ENCODE measurements around the gene SULT2B1.
"Not testable (repeated sequence)": the region's sequence is repeated elsewhere in the genome, so short reads cannot be mapped to it uniquely, and the experiment has no call there.

Gene SULT2B1

DNA sequence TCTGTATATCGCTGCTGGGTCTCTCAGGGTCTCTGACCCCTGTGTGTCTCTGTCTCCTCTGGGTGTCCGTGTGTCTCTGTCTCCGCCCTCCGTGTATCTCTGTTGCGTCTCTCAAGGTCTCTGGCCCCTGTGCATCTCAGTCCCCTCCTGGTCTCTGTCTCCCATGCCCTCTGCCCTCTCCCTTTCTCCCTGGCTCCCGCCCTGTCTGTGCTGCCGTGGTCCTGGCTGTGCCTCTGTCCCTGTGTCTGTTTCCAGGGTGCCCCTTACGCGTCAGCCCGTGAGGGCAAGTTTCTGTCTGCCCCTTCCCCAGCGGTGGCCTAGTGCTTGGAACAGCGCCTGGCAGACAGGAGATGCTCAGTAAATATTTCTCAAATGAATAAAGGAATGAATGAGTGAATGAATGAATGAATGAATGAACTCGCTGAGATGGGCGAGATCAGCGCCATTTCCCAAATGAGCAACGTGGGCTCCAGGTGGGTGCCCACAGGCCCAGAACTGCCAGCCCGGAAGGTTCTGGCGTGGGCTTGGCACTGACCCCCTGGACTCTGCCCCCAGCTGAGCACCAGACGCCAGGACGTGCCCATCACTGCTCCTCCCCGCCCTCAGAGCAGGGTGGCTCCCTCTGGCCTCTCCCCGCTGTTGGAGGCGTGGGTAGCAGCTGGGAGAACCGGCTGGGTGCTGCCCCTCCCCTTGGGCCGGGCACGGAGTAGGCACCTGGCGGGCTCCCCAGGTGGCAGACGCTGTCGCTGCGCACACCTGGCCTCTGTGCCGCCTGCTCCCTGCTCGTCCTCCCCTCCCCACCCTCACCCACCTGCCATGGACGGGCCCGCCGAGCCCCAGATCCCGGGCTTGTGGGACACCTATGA is at the start of gene SULT2B1:
Gene SULT2B1, plus strand, starts transcription at position 736 of the 866 bp plus-strand sequence. Its CDS starts 81 bp downstream, at position 817.
- DNase-seq: no peak

DNA sequence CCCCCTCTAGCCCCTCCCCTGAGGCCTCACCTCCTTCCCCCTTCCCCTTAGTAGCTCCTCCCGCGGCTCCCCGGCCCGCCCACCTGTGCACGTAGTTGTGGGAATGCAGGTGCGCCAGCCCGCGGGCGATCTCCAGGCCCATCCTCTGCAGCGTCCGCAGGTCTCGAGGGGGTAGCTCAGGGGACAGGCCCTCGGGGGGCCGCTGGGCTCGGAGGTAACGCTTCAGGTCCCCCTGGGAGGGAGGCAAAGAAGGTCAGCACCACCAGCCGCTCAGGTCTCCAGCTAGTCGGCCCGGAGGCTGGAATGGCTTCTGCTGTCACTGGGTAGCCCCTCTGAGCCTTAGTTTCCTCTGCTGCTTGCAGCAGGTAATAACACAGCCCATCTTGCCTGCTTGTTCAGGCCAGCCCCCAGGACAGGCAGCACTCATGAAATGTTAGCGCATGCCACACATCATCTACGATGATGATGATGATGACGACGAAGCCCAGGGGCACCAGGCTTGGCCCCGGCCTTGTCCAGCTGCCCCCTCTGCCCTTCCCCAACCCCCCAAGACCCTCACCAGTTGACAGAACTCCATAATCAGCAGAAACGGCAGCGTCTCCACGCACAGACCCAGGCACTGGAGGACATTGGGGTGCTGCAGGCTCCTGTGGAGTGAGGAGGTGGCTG is 49.5 kb upstream of the SULT2B1 start:
- DNase-seq: no peak

DNA sequence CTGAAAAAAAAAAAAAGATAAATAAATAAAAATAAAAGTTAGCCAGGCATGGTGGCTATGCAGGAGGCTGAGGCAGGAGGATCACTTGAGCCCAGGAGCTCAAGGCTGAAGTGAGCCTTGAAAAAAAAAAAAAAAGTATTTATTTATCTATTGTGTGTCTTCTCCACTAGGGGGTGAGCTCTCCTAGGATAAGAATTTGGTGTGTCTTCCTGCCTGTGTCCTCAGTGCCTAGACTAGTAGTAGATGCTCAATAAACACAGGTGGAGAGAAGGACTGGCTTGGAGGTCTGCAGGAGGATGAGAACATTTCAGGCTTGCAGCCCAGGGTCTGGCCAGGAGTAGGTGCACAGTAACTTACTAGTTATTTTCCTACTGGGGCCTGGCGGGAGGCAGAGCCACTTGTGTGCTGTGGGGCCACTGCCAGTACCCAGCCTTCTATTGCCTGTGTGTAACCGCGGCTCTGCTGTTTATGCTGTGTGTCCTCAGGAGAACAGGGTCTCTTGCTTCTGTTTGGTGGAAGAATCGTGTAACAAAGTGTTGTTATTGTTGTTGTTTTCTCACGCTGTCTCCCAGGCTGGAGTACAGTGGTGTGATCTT is 45.7 kb upstream of the SULT2B1 start:
- DNase-seq: no peak

DNA sequence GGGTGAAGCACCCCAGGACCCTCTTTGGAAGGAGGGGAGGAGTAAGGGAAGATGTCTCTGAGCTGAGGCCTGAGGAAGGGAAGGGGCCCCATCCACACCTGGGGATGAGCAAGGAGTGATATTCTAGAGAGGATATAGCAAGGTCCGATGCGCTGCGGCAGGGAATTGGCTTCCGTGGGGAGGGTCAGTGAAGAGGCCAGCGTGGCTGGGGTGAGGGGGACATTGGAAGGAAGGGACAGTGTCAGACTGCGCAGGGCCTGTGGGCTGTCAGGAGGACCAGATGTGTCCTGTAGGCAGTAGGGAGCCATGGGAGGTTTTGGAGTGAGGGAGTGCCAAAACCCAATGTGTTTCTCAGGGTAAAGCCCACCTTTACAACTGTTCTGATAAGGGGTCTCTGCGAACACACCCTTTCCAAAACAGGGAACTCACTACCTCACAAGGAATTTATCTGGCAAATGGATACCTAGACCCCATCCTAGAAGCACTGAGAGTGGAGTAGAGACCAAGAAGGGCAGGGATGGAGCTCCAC is 44.0 kb upstream of the SULT2B1 start:
- DNase-seq: no peak

DNA sequence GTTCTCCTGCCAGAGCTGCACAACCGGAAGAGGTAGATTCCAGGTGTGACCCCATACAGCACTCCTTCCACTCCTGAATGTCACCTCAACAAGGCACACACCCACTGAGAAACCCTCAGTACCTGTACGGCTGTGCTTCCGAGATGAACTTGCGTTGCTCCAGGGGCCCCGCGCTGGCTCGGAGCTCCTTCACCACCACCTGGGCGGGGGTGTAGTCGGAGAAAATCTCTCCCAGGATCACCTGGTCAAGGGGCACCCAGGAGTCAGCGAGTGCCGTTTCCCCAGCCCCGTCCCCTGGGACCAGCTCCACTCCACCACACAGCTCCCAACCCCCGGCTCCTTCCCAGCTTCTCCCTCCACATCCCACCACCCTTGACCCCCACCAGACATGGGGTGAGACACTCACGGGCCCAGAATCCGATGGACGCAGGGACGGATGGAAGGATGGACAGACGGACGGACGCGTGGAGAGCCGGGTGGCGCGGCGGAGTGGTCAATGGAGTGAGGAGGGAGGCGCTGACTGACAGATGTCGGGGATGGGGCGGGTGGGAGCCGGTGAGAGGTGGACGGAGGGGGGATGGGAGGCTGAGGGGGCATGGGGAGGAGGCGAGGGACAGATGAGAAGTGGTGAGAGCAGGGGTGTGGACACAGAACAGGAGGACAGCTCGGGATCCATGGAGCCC is 43.1 kb upstream of the SULT2B1 start:
- DNase-seq: no peak

DNA sequence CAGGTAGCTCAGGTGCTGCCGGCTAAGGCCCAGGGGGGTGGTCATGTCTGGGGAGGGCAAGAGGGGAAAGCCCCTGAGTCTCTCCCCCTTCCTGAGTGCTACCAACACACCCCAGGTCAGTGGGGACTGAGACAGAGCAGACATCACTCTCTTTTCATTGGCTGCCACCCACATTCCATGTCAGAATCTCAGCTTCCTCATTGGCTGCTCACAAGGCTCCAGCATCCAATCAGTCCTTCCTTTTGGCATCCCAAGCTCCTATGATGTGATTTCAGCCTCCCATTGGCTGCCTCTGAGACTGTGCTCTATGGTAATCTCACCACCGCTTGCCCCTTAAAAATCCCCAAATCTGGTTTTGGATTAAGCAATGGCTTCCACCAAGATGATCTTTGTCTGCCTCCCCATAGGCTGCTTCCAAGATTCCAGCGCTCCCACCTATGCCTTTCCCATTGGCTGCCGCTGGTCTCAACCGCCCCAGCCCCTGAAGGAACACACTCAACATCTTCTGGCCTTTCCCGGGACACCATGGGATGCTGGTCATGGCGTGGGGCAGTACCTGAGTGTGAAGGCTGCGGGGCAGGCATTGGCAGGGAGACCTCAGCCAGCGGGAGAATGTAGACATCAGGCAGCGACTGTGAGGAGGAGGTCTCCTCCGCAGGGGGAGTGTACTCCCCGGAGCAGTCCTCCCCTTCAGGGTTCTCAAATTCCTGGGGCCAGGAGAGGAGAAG is 42.3 kb upstream of the SULT2B1 start:
- DNase-seq: peak; percentile 28

DNA sequence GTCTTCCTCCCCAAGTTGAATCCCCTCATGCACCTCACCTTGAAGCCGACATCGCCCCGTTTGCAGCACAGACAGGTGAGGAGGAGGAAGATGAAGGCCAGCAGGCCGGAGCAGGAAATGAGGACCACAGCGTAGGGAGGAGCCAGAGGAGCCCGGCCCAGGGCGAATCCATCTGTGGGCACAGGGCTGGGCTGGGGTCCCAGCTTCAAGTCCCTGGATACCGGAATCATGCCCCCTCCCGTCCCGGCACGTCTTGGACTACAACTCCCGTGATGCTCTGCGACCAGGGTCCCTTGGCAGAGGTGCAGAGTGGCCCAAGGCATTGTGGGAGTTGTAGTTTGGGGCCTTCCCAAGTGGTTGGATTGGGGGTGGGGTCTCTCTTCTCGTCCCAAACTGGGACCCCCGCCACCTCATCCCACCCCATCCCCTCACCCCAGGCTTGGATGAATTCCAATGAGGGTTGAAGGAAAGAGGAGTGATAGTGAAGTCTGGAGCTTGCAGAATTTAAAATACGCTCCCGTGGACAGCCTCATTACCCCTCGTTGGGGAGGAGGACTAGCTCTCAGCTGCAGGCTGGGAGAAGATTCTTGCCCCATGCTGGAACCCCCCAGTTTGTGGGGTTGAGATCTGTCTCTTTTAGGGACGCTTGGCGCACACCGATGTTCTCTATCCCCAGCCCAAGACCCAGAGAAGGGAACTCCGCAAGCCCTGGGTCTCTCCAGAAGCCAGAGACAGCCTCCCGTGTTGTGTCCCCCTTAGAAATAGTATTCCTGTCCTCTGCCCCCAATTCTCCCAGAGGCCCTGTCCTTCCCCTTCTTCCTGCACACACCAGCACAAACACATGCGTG is 41.3 kb upstream of the SULT2B1 start:
- DNase-seq: peak; percentile 88

DNA sequence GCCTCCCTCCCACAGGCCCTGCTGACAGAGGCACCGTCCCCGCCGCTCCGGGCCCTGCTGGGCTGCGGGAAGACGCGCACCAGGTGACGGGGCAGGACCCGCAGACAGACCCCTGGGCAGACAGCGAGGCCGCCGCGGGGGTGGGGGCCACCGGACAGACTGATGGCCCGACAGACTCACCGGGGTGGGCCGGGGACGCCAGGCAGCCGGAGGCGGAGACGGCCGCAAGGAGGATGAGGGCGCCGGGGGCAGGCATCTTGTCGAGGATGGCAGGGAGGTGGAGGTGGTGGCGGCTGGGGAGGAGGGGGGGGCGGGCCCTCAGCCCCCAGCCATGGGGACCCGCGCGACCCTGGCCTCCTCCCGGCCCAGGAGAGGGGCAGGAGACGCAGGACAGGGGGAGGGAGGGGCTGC is 40.6 kb upstream of the SULT2B1 start:
- no peak for DNase-seq

DNA sequence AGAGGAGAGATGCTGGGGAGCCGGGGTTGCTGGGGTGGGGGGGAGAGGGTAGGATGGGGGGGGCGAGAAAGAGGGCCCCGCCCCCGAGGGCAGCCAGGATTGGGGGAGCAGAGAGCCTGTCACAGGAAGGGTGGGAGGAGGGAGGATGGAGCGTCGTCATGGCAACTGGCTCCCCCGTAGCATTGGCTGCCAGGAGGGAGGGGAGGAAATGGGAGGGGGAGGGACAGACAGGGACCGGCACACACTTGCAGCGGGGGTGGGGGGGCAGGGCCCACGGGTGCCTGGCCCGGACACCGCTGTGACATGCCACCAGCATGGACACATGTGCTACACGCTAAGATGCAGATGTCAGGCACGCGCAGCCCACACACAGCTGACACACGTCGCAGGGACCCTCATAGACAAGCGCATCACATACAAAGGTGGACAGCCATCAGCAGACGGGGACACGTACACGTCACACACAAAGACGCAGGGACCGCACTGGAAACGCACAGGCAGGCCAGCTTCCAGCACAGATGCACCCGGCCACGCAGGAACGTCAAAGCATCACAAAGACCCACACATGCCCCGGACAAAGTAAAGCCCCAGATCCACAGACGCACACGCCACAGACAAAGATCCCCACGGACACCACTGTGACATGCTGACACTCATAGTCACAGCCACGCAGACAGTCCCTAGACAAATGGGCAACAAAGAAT is 40.0 kb upstream of the SULT2B1 start, which contains the start of gene LMTK3:
Gene LMTK3, minus strand, starts transcription at position 36 of the 704 bp plus-strand sequence. CDS start 259 bp downstream, outside the sequence.
- peak; percentile 92 for DNase-seq

DNA sequence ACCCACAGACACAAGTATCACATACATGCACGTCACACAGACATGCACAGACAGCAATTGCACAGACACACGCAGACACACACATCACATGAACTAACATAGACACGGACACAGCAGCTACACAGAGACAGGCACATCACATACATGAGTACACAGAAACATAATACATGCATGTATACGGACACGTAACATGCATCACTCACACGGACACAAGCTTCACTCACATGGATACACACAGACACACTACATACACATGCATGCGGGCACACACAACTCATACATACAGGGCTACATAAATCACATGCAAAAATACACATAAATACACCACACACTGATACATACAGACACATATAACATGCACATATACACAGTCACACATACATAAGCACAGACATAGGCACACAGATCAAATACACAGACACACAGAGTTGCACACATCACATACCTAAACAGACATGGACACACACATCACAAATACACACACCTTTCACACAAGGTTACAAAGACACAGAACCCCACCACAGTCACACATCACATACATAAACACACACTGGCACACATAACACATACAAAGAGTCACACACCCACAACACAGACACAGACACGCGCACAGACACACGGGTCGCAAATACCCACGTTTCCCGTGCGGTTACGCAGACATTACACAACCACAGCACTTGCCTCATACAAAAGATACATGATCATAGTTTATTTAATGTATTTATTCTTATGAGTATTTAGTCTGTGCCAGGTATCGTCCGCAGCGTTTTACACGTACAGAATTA is 39.3 kb upstream of the SULT2B1 start:
- DNase-seq: peak; percentile 38

DNA sequence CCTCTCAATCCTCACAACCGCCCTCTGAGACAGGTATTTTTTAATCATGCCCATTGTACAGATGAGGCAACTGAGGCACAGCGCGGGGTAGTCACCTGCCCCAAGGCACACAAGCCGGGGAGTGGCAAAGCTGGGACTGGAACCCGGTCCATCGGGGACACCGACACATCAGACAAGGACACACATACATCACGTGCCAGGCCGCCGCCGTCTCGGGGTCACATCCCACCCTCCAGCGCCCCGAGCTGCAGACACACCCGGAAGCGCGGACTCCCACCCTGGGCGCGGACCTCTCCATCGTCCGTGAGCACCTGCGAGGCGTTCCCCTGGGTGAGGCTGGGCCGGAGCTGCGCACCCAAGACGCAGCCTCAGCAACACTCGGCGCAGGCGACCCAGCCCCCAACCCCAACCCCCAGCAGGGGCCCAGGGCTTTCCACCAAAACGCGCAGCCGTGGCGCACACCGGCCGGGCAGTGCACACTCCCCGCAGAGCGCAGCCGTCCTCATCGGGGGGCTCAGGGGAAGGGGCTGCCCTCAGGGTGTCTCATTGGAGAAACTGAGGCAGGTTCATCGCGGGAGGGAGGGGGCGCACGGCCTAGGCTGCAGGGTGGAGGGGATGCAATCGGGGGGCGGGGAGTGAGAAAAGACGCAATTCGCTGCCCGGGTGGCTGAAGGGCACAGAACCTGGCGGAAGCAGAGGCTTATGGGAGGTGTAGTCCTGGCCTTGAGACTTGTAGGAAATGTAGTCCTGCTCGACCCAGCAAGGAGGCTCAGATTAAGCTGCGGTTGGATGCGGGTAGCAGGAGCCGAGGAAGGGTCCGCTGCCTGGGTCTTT is 38.5 kb upstream of the SULT2B1 start:
- peak; percentile 85 for DNase-seq

DNA sequence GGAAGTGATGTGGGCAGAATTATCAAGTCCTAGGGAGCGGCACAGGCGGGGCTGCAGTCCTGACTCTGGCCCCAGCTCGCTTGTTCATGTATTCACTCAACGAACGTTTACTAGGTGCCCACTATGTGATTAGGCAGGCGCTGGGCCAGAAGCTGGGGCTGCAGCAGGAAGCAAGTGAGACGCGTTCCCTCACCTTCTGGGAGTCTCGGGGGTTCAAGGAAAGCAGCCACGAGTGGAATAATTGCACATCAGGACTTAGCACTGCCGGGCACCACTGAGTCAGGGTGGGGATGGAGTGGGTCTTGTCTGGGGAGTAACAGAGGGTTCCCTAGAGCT is 37.9 kb upstream of the SULT2B1 start:
- DNase-seq: no peak

DNA sequence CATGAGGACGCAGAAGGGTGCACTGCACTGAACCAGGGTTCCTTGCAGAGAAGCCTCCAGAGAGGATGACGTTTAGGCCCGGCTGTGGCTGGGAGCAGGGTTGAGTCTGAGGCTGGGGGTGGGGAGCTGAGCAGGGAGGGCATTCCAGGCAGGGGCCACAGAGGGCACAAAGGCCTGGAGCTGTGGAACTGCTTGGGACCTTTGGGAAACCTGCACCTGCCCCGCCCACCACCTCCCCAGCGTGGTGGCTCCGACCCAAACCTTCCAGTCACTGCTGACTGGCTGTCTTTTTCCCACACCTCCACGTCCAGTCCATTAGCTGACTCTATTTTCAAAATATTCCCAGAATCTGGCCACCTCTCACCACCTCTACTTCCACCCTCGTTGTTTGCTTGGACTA is 35.4 kb upstream of the SULT2B1 start:
- no peak for DNase-seq

DNA sequence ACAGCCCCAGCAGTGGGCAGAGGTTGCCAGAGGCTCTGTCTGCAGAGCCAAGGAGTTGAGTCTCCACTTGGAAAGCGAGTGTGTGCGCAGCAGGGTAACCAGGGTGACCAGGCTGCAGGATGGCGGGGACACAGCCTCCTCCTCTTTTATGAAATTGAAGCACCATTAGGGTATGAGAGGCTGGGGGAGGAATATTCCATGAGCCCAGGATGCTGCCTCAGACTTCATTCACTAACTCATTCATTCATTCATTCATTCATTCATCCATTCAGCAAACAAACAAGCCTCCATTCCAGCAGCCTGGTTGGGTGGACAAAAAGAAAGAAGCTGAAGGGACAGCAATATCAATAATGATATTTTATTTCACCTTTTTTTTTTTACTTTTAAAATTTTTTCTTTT is 33.8 kb upstream of the SULT2B1 start:
- DNase-seq: no peak

DNA sequence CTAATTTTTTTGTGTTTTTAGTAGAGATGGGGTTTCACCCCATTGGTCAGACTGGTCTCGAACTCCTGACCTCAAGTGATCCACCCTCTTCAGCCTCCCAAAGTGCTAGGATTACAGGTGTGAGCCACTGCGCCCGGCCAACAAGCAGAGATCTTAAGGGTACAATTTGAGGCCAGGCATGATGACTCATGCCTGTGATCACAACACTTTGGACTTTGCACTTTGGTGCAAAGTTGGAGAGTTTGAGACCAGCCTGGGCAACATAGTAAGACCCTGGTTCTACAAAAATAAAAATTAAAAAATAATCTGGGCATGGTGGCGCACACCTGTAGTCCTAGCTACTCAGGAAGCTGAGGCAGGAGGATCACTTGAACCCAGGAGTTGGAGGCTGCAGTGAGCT is 32.5 kb upstream of the SULT2B1 start:
- not testable (repeated sequence) for DNase-seq

DNA sequence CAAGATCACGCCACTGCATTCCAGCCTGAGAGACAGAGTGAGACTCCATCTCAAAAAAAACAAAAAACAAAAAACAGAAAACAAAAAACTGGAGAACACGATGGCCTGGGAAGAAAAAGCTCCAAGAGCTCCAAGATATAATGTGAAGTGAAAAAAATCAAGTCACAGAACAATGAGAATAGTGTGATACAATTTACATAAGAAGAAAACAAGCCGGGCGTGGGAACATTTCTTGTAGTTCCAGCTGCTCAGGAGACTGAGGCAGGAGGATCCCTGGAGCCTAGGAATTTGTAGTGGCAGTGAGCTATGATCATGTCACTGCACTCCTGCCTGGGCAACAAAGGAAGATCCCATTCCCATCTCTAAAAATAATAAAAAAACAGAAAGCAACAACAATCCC is 31.8 kb upstream of the SULT2B1 start:
- DNase-seq: no peak

DNA sequence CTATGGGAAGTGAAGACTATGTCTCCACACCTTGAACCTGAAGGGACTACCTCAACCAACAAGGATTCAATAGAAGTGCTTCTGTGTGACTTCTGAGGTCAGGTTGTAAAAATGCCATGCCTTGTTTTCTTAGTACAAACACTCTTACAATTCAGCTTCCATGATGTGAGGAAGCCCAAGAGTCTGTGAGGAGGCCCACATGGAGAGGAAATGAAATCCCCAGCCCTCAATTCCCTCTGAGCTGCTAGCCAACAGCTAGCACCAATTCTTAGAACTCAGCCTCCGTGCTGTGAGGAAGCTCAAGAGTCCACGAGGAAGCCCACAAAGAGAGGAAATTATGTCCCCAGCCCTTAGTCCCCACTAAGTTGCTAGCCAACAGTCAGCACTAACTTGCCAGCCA is 27.8 kb upstream of the SULT2B1 start:
- DNase-seq: no peak

DNA sequence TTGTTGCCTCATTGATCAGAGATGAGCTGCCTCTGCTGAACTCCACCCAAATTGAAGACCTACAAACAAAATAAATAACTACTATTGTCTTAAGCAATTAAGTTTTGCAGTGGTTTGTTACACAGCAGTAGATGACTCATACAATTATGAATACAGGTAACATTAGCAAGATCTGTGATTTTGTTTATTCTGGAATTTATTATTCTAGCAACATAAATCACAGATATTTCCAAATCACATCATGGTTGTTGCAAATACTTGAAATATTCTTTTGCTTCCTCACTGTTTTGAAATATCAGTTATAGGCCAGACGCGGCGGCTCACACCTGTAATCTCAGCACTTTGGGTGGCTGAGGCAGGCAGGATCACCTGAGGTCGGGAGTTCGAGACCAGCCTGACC is 27.2 kb upstream of the SULT2B1 start:
- no peak for DNase-seq

DNA sequence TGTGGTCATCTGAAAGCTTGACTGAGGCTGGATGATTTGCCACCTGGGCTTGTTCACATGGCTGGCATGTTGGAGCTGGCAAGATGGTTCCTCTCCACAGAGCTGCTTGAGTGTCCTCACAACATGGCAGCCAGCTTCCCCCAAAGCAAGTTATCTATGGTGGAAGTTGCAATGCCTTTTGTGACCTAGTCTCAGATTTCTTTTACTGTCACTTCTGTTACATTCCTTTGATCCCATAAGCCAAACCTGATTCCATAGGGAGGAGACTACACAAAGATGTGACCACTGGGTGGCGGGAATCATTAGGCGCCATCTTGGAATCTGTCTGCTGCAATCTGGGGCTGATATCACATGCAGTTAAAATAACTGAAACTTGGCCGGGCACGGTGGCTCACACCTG is 22.8 kb upstream of the SULT2B1 start:
- DNase-seq: no peak

Measured in midbrain (tissue), 1 donor.